GM12878 (cell line): ENCODE measurements around the gene IL10RA. TPM values are rescaled to one million over a fixed set of nuclear protein-coding genes. Genes with fewer than 3 reads are reported as not detected.

Source experiments
- BCLAF1 ChIP-seq: fragments of 450-650 bp; IDR thresholded peaks from 2 replicates; pipeline ENCODE4 v1.6.1; 2017; ENCODE audit warnings: antibody characterized with exemption, mild to moderate bottlenecking, moderate library complexity
- CHD1 ChIP-seq: IDR thresholded peaks from 2 replicates; pipeline ENCODE4 v1.6.1; 2012; ENCODE audit warnings: low read depth, low read length, improper control_type of control experiment
- RELA ChIP-seq: fragments of 450-650 bp; IDR thresholded peaks from 2 replicates; pipeline ENCODE4 v1.8.0; 2014; ENCODE audit warnings: borderline replicate concordance; ENCODE audit not compliant: partially characterized antibody
- ZNF207 ChIP-seq: fragments of 450-650 bp; IDR thresholded peaks from 2 replicates; pipeline ENCODE4 v1.6.1; 2014; ENCODE audit warnings: antibody characterized with exemption, mild to moderate bottlenecking, borderline replicate concordance
- ZNF687 ChIP-seq: fragments of 450-650 bp; IDR thresholded peaks from 2 replicates; pipeline ENCODE4 v1.6.1; 2017; ENCODE audit warnings: mild to moderate bottlenecking, moderate library complexity
- polyA plus RNA-seq, 11 experiments: library from polyadenylated mRNA; depleted of rRNA in 4 of 11; unstranded in 6 of 11; stranded (reverse) in 5 of 11; fragments of >200 nt; fragmentation: Nextera tagmentation in 4 of 11; fragmentation: Illumina TruSeq in 1 of 11; extraction: Ambion mirVana in 4 of 11; extraction: Trizol in 1 of 11; gene quantifications; 1 replicate in 1 of 11; 2 replicates in 10 of 11; pipeline versions ENCODE4 v1.2.1 to v1.2.3, GENCODE V29; 2011 to 2016; ENCODE audit warnings: inconsistent platforms in 2 of 11, missing spikeins in 2 of 11, low read depth in 1 of 11
- total RNA-seq, 4 experiments: library from RNA; depleted of rRNA in 3 of 4; stranded (reverse); fragments of >200 nt in 3 of 4; fragmentation: Illumina TruSeq in 1 of 4; extraction: Trizol in 1 of 4; gene quantifications; 2 replicates each; pipeline versions ENCODE4 v1.2.1 to v1.2.3, GENCODE V29; 2013 to 2021

Gene IL10RA
- total and polyA plus RNA-seq, 10 of the 15 experiments (the other 5 are each of a cell fraction or from before 2014, with no cell fraction given) = 0.77 to 45.9 (median 9.6) TPM

GRCh38 chr11:117983163-117983475 lies 3.1 kb upstream of the IL10RA start (continued):
- TF ChIP-seq ZNF687 (no peak), CHD1 (no peak), BCLAF1 (no peak), RELA (no peak), ZNF207 (no peak)
